ENCODE data around the gene RPL10.
"Not testable (repeated sequence)": the region's sequence is repeated elsewhere in the genome, so short reads cannot be mapped to it uniquely, and the experiment has no call there.

The RPL10 gene

DNA sequence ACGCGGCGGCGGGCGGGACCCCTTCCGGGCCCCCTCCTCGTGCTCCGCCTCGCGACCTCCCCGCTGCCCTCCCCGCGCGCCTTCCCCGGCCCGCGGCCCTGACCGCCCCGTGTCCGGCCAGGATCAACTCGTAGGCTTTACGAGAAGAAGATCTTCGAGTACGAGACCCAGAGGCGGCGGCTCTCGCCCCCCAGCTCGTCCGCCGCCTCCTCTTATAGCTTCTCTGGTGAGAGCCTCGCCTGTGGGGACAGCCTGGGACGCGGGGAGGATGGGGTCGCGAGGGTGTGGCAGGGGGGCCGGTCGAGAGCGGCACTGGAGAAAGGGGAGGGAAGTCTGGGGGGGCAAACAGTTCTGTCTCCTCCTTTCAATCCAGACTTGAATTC is 18.6 kb upstream of the RPL10 start:
- WGBS = 2% methylated on average over 35 of the region's 38 CpGs
- H3K27ac ChIP-seq (ENCODE audit: low read depth, low read length) = peak overlapping the region; percentile 99

DNA sequence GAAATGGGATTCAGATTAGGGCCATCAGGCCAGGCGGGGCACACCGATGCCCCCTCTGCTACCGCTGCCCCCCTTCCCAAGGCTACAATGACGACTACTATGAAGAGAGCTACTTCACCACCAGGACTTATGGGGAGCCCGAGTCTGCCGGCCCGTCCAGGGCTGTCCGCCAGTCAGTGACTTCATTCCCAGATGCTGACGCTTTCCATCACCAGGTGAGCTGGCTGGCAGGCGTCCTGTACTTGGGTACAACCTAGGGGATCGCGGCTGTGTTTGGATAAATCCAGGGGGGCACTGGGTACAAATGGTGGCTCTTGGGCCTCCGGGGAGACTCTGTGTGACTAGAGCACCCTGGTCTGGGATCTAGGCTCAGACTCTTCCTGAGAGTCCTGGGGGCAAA is 18.0 kb upstream of the RPL10 start:
- Histone ChIP-seq H3K9me3 (ENCODE audit: insufficient read depth, low read depth, low read length) (no peaks in the 10 kb centered on the region), H3K27me3 (ENCODE audit: insufficient read depth, low read length) (no peaks in the 10 kb centered on the region), H3K9ac (ENCODE audit: low read depth, low read length) (peak overlapping the region; percentile 96), H3K36me3 (ENCODE audit: insufficient read depth, low read length) (peaks cover 11% of the 10 kb centered on the region), H3K4me3 (ENCODE audit: low read length) (peak overlapping the region; percentile 85), H3K27ac (ENCODE audit: low read depth, low read length) (peak overlapping the region; percentile 99; the same call in 1 of the 2 replicates), H3K4me1 (ENCODE audit: insufficient read depth, low read length) (peaks cover 5% of the 10 kb centered on the region)
- WGBS = 31% methylated on average over 13 of the region's 13 CpGs

More for the DNA sequence above, 18.6 kb upstream of the RPL10 start:
- Histone ChIP-seq H3K4me1 (ENCODE audit: insufficient read depth, low read length) (peaks cover 5% of the 10 kb centered on the region), H3K4me3 (ENCODE audit: low read length) (peak overlapping the region; percentile 85), H3K9me3 (ENCODE audit: insufficient read depth, low read depth, low read length) (no peaks in the 10 kb centered on the region), H3K27me3 (ENCODE audit: insufficient read depth, low read length) (peaks cover 3% of the 10 kb centered on the region; the same call in 1 of the 2 replicates), H3K36me3 (ENCODE audit: insufficient read depth, low read length) (peaks cover 11% of the 10 kb centered on the region), H3K9ac (ENCODE audit: low read depth, low read length) (peak overlapping the region; percentile 96)

DNA sequence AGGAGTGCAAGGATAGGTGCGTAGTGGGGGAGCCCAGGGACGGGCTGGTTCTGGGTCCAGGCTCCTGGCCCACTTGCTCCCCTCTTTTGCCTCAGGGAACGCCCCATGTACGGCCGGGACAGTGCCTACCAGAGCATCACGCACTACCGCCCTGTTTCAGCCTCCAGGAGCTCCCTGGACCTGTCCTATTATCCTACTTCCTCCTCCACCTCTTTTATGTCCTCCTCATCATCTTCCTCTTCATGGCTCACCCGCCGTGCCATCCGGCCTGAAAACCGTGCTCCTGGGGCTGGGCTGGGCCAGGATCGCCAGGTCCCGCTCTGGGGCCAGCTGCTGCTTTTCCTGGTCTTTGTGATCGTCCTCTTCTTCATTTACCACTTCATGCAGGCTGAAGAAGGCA is 17.4 kb upstream of the RPL10 start:
- Histone ChIP-seq H3K9ac (ENCODE audit: low read depth, low read length) (peak overlapping the region; percentile 60), H3K27me3 (ENCODE audit: insufficient read depth, low read length) (no peaks in the 10 kb centered on the region), H3K9me3 (ENCODE audit: insufficient read depth, low read depth, low read length) (no peaks in the 10 kb centered on the region), H3K27ac (ENCODE audit: low read depth, low read length) (peak overlapping the region; percentile 99; the same call in 1 of the 2 replicates), H3K36me3 (ENCODE audit: insufficient read depth, low read length) (peaks cover 11% of the 10 kb centered on the region), H3K4me3 (ENCODE audit: low read length) (peak overlapping the region; percentile 85), H3K4me1 (ENCODE audit: insufficient read depth, low read length) (peaks cover 5% of the 10 kb centered on the region)
- 62% methylated on average over 14 of the region's 14 CpGs for WGBS

DNA sequence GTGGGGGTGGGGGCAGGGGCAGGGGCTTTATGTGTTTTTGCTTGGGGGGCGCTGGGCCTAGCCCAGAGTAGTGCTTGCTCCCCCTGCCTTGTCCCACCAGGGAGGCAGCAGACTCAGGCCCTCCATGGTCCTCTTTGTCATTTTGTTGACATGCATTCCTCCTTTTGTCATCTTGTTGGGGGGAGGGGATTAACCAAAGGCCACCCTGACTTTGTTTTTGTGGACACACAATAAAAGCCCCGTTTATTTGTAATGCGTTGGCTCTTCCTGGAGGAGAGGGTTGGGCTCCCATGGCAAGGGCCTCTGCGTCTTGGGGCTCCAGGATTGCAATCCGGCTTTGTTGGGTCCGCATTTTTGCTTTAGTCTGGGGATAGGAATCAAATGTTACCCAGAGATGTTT is 16.9 kb upstream of the RPL10 start:
- H3K36me3 ChIP-seq (ENCODE audit: insufficient read depth, low read length) = peaks cover 11% of the 10 kb centered on the region
- H3K4me1 ChIP-seq (ENCODE audit: insufficient read depth, low read length) = peaks cover 5% of the 10 kb centered on the region
- H3K27ac ChIP-seq (ENCODE audit: low read depth, low read length) = peak overlapping the region; percentile 99
- H3K27me3 ChIP-seq (ENCODE audit: insufficient read depth, low read length) = no peaks in the 10 kb centered on the region
- peak overlapping the region; percentile 67 for H3K9ac ChIP-seq (ENCODE audit: low read depth, low read length)
- no peaks in the 10 kb centered on the region for H3K9me3 ChIP-seq (ENCODE audit: insufficient read depth, low read depth, low read length)
- WGBS = 43% methylated on average over 5 of the region's 6 CpGs
- peak overlapping the region; percentile 35; the same call in 1 of the 2 replicates for H3K4me3 ChIP-seq (ENCODE audit: low read length)

DNA sequence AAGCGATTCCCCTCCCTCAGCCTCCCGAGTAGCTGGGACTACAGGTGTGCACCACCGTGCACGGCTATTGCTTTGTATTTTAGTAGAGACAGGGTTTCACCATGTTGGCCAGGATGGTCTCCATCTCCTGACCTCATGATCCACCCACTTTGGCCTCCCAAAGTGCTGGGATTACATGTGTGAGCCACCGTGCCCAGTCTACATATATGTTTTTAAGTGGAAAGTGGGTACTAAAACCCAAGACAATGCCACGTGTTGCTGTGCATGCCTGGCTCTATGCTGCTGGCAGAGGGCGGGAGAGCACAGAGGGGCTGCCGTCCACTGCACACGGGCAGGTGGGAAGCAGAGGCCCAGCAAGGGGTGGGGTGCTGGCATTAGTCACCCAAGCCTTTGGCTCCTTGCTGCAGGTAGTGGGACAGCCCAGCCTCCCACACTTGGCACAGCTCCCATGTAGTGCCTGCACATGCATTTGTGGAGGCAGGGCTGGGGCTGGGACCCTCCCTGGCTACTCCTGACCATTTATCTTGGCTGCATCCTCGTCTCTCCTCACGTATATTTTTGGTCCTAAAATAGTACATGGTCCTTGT is 15.6 kb upstream of the RPL10 start:
- WGBS = 96% methylated on average over 11 of the region's 11 CpGs

DNA sequence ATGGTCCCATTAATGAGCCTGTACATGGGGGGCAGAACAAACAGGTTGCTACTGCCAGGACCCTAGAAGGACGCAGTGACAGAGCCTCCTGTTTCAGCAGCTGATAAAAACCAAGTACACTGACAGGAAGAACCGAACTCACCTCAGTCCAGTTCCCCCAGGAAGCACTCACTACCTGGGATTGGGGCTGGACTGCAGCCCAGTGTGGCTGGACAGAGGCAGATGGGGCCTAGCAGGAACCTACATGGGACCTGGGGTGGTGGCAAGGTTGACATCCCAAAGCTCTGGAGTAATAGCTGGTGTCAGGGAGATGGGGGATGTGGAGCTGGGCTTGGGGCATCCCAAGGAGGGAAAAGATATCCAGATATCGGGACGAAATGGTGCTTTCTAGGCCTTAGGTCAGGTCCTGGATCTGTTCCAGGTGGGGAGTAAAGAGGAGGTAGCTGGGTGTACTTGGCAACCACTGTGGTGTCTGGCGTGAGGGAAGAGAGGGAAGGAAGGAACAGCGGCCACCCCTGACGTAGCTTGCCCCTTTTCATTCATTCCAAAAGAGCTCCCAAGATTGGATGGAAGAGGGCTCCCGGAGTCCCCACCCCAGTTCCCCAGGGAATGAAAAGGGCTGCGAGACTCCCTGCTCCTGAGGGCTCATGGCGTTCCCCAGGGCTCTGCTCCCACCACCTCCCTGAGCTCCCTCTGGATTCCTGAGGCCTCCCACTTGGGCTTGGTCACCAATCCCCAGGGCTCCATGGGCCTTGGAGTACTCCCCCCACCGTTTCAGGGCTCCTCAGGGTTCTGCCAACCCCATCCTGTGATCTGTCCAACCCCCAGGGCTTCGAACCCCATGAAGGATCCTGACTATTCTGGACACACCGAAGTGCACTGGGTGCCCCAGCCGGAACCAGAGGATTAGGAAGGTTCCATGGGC is 14.6 kb upstream of the RPL10 start:
- Histone ChIP-seq H3K4me3 (ENCODE audit: low read length) (no peak overlapping the region), H3K27me3 (ENCODE audit: insufficient read depth, low read length) (no peaks in the 10 kb centered on the region), H3K36me3 (ENCODE audit: insufficient read depth, low read length) (peaks cover 11% of the 10 kb centered on the region), H3K4me1 (ENCODE audit: insufficient read depth, low read length) (peaks cover 5% of the 10 kb centered on the region), H3K27ac (ENCODE audit: low read depth, low read length) (no peak overlapping the region), H3K9me3 (ENCODE audit: insufficient read depth, low read depth, low read length) (no peaks in the 10 kb centered on the region), H3K9ac (ENCODE audit: low read depth, low read length) (no peak overlapping the region)
- 93% methylated on average over 11 of the region's 14 CpGs for WGBS

More for the DNA sequence above, 15.6 kb upstream of the RPL10 start:
- Histone ChIP-seq H3K9me3 (ENCODE audit: insufficient read depth, low read depth, low read length) (no peaks in the 10 kb centered on the region), H3K27ac (ENCODE audit: low read depth, low read length) (no peak overlapping the region), H3K27me3 (ENCODE audit: insufficient read depth, low read length) (no peaks in the 10 kb centered on the region), H3K36me3 (ENCODE audit: insufficient read depth, low read length) (peaks cover 11% of the 10 kb centered on the region), H3K9ac (ENCODE audit: low read depth, low read length) (no peak overlapping the region), H3K4me3 (ENCODE audit: low read length) (no peak overlapping the region), H3K4me1 (ENCODE audit: insufficient read depth, low read length) (peaks cover 5% of the 10 kb centered on the region)

DNA sequence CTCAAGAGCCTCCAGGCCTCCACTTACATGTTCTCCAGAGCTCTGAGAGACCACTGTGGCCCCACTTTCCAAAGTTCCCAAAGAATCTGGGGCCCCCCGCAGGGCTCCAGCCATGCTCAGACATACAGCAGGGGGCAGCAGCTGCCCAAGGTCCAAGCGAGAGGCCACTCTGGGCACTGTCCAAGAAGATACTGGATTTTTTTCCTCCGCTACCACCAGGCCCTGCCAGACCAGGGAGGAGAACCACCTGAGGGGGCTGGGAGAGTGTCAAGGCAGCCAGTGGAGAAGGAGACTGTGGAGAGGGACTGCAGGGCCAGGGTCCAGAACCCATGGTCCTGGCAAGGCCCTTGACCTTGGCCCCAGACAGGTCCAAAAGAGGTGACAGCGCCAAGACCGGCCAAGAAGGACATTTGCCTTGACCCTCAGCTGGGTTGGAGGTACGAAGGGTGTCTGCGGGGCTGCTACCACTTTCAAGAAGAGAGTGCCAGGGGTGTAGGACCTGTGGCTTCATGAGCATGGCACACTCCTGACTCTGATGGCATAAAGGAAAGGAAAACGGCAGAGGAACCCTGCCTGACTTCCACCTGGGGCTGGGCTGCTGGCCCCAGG is 13.8 kb upstream of the RPL10 start:
- Histone ChIP-seq H3K36me3 (ENCODE audit: insufficient read depth, low read length) (peaks cover 11% of the 10 kb centered on the region), H3K4me1 (ENCODE audit: insufficient read depth, low read length) (peaks cover 5% of the 10 kb centered on the region), H3K9ac (ENCODE audit: low read depth, low read length) (no peak overlapping the region), H3K4me3 (ENCODE audit: low read length) (no peak overlapping the region), H3K27ac (ENCODE audit: low read depth, low read length) (no peak overlapping the region), H3K27me3 (ENCODE audit: insufficient read depth, low read length) (no peaks in the 10 kb centered on the region), H3K9me3 (ENCODE audit: insufficient read depth, low read depth, low read length) (no peaks in the 10 kb centered on the region)
- 86% methylated on average over 8 of the region's 8 CpGs for WGBS

DNA sequence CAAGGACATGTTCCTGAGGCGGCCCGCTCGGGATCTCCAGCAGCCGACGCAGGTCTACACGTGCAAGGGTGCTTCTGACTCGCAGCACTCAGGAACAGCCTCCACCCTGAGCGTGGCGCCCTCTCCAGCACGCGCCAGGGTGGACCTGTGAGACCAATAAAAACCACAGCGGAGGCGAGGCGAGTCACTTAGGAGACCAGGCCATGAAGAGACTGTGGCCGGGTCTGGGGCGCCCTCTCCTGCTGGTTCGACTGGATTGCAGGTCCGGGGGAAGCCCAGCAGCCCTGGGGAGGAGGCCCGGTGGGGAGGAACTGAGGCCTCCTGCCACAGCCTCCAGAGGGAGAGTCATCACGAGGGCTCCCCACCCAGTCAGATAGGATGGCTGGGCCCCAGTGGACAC is 10.1 kb upstream of the RPL10 start:
- H3K27me3 ChIP-seq (ENCODE audit: insufficient read depth, low read length); H3K9me3 ChIP-seq (ENCODE audit: insufficient read depth, low read depth, low read length); H3K4me1 ChIP-seq (ENCODE audit: insufficient read depth, low read length); H3K36me3 ChIP-seq (ENCODE audit: insufficient read depth, low read length); H3K9ac ChIP-seq (ENCODE audit: low read depth, low read length); H3K27ac ChIP-seq (ENCODE audit: low read depth, low read length); H3K4me3 ChIP-seq (ENCODE audit: low read length): not testable (repeated sequence)
- WGBS = no CpG with 5 or more reads among the region's 20 CpGs

DNA sequence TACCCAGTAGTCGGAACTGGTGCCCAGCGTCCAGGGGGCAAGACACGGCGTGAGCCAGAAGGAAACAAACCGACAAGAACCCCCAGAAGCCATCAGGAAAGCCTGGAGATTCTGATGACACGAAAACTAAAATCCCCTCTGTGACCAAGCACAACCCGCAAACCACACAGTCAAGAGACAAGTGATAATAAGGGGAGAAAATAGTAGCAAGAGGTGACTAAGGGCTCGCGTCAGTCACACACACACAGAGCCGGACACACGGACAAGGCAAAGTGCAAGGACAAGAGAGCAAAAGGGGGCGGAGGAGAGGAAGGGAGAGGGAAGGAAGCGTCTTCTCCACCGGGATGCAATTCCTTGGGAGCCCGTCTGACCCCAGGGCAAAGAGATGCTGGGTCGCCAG is 9.5 kb upstream of the RPL10 start:
- H3K9ac ChIP-seq (ENCODE audit: low read depth, low read length); H3K36me3 ChIP-seq (ENCODE audit: insufficient read depth, low read length); H3K9me3 ChIP-seq (ENCODE audit: insufficient read depth, low read depth, low read length); H3K4me3 ChIP-seq (ENCODE audit: low read length); H3K27ac ChIP-seq (ENCODE audit: low read depth, low read length); H3K27me3 ChIP-seq (ENCODE audit: insufficient read depth, low read length); H3K4me1 ChIP-seq (ENCODE audit: insufficient read depth, low read length): not testable (repeated sequence)
- WGBS = no CpG with 5 or more reads among the region's 16 CpGs

DNA sequence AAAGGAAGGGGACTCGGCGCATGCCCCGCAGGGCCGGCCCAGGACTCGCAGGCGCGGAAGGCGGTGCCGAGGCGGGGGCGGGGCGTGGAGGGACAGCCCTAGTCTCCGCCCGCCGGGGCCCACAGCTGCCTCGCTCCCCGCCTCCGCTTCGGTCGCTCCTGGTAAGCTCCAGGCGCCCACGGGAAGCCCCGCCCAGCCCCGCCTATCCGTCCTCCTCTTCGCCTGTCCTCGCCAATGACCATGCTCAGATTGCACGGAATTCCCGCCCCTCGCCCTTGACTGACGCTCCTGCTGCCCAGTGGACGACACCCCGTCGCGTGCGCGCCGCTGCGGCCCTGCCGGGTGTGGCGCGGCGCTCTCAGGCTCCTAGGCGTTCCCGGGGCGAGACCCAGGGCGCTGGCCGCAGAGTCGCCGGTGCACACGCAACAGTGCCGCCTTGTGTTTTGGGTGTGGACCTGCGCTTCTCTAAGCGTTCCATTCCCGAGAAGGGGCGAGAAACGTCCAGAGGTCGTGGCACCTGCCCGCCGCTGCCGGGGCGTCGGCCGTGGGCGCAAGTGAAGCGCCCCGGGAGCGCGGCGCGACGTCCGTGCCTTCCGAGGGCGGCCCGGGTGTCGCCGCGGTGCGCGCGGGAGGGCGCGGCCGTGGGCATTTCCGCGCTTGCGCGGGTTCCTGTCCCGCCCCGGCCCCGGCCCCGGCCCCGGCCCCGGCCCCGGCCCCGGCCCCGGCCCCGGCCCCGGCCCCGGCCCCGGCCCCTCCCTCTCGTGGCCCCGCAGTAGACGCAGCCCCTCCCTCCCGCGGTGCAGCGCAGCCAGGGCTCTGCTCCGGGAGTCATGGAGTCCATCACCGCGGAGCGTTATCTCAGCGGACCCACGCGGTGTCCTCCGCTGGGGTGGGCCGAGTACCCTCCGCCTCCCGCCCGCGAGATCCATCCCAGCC is 8.1 kb upstream of the RPL10 start:
- not testable (repeated sequence) for H3K27ac ChIP-seq (ENCODE audit: low read depth, low read length); H3K36me3 ChIP-seq (ENCODE audit: insufficient read depth, low read length); H3K4me1 ChIP-seq (ENCODE audit: insufficient read depth, low read length); H3K4me3 ChIP-seq (ENCODE audit: low read length); H3K9me3 ChIP-seq (ENCODE audit: insufficient read depth, low read depth, low read length); H3K9ac ChIP-seq (ENCODE audit: low read depth, low read length); H3K27me3 ChIP-seq (ENCODE audit: insufficient read depth, low read length)
- 0% methylated on average over 4 of the region's 121 CpGs for WGBS

Measured in HUES64 (cell line).